PC-9 (cell line): Measurements from ENCODE around the gene RAD50. TPM values are rescaled to one million over a fixed set of nuclear protein-coding genes. Genes with fewer than 3 reads are reported as not detected.

ENCODE experiments used
- BruUV-seq: library from RNA; stranded (reverse); fragments of 400-500 nt; replicated peaks from 2 replicates; lab custom pipeline; 2021; lab: Mats Ljungman, UMichigan
- CTCF ChIA-PET: fragments of 300-600 bp; sonication (Branson Sonifier 250); formaldehyde crosslinking; loops from one replicate; lab custom pipeline; 2022; ENCODE audit warnings: antibody characterized with exemption; lab: Charles Lee
- POLR2A ChIA-PET: fragments of 300-600 bp; sonication (Branson Sonifier 250); formaldehyde crosslinking; loops from one replicate; lab custom pipeline; 2022; ENCODE audit warnings: antibody characterized with exemption; ENCODE audit not compliant: unreplicated experiment; lab: Charles Lee
- DNase-seq, 2 experiments: peaks; one replicate each; pipeline versions ENCODE4 v3.0.0 to v3.0.0-alpha.2; 2015 to 2022; ENCODE audit warnings: mixed read lengths in 1 of 2
- H2AFZ ChIP-seq: fragments of 200-600 bp; sonication (generic); 2 replicates; pipeline ENCODE4 v1.8.1; 2017; ENCODE audit warnings: antibody characterized with exemption
- H3F3A ChIP-seq: fragments of 200-600 bp; sonication (generic); 2 replicates; pipeline ENCODE4 v1.8.1; 2017; ENCODE audit warnings: antibody characterized with exemption, mild to moderate bottlenecking, low read depth; ENCODE audit not compliant: insufficient read depth
- H3K27ac ChIP-seq: fragments of 200-600 bp; sonication (generic); 2 replicates; pipeline ENCODE4 v1.6.1; 2016; ENCODE audit warnings: mixed run types
- H3K27me3 ChIP-seq: fragments of 200-600 bp; sonication (generic); 2 replicates; pipeline ENCODE4 v1.6.1; 2016; ENCODE audit warnings: low read depth, mixed run types; ENCODE audit not compliant: insufficient read depth
- H3K36me3 ChIP-seq: fragments of 200-600 bp; sonication (generic); 2 replicates; pipeline ENCODE4 v1.6.1; 2016; ENCODE audit warnings: low read depth, mixed run types
- H3K4me1 ChIP-seq: fragments of 200-600 bp; sonication (generic); replicated peaks from 2 replicates; pipeline ENCODE4 v1.6.1; 2016; ENCODE audit warnings: mixed run types; ENCODE audit not compliant: insufficient read depth
- H3K4me2 ChIP-seq: fragments of 200-600 bp; sonication (generic); 2 replicates; pipeline ENCODE4 v1.6.1; 2017; ENCODE audit warnings: mixed run types
- H3K4me3 ChIP-seq: fragments of 200-600 bp; sonication (generic); 2 replicates; pipeline ENCODE4 v1.6.1; 2016; ENCODE audit warnings: mixed run types
- H3K79me2 ChIP-seq: fragments of 200-600 bp; sonication (generic); 2 replicates; pipeline ENCODE4 v1.6.1; 2017; ENCODE audit warnings: low read depth, mixed run types
- H3K9me2 ChIP-seq: fragments of 200-600 bp; sonication (generic); 2 replicates; pipeline ENCODE4 v1.8.1; 2017; ENCODE audit warnings: mild to moderate bottlenecking; ENCODE audit not compliant: insufficient read depth
- H3K9me3 ChIP-seq: fragments of 200-600 bp; sonication (generic); 2 replicates; pipeline ENCODE4 v1.8.1; 2016; ENCODE audit warnings: low read depth; ENCODE audit not compliant: insufficient read depth
- H4K20me1 ChIP-seq: fragments of 200-600 bp; sonication (generic); 2 replicates; pipeline ENCODE4 v1.8.1; 2017; ENCODE audit not compliant: insufficient read depth
- EZH2 ChIP-seq: fragments of 200-600 bp; sonication (generic); IDR thresholded peaks from 2 replicates; pipeline ENCODE4 v1.8.0; 2017; ENCODE audit warnings: antibody characterized with exemption, low read depth
- intact Hi-C: fragments of 100-400 bp; cut with micrococcal nuclease; formaldehyde crosslinking; loops from one replicate; pipeline ENCODE4 v1.10.0; 2022; ENCODE audit not compliant: unreplicated experiment
- total RNA-seq: library from RNA; stranded (reverse); gene quantifications from 2 replicates; pipeline ENCODE4 v1.2.3, GENCODE V29; 2021
- TF ChIP-seq, protein P1 (sequence below): fragments of 200-600 bp; sonication (generic); conservative IDR thresholded peaks from 2 replicates; pipeline ENCODE4 v1.6.1; 2017; ENCODE audit warnings: mixed run types, antibody characterized with exemption, mild to moderate bottlenecking, moderate library complexity

RAD50 gene
- total RNA-seq, 1 experiment from 2014 or later, result 42.2 TPM

DNA sequence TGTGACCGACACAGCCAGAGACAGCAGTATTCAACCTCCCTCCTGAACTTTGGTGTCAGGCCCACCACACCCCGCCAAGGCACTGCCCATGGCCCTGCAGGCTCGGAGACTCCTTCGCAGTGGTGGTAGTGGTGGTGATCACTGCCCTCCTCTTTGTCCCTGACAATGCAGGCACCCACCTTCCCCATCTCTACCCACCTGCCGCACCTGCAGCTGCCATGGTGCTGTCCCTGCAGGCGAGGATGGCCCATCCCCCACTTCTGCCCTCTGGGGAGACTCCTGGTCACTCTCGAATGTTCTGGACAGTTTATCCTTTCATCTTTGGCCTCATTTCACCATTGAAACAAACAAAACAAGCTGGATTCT, 112.7 kb downstream of the RAD50 start:
- Histone ChIP-seq H3K27me3 (no peaks in the 10 kb centered on the region), H3K9me2 (no peaks in the 10 kb centered on the region), H3F3A (no peaks in the 10 kb centered on the region), H3K4me1 (no peaks in the 10 kb centered on the region; the same call in 1 of the 2 replicates), H2AFZ (no peak overlapping the region), H3K9me3 (no peaks in the 10 kb centered on the region), H3K36me3 (no peaks in the 10 kb centered on the region), H4K20me1 (no peaks in the 10 kb centered on the region), H3K27ac (no peak overlapping the region), H3K4me3 (no peak overlapping the region), H3K79me2 (no peaks in the 10 kb centered on the region), H3K4me2 (no peak overlapping the region)
- no peak for DNase-seq
- ChIA-PET CTCF (no interaction called here), POLR2A (no interaction called here)
- TF ChIP-seq, protein P1, sequence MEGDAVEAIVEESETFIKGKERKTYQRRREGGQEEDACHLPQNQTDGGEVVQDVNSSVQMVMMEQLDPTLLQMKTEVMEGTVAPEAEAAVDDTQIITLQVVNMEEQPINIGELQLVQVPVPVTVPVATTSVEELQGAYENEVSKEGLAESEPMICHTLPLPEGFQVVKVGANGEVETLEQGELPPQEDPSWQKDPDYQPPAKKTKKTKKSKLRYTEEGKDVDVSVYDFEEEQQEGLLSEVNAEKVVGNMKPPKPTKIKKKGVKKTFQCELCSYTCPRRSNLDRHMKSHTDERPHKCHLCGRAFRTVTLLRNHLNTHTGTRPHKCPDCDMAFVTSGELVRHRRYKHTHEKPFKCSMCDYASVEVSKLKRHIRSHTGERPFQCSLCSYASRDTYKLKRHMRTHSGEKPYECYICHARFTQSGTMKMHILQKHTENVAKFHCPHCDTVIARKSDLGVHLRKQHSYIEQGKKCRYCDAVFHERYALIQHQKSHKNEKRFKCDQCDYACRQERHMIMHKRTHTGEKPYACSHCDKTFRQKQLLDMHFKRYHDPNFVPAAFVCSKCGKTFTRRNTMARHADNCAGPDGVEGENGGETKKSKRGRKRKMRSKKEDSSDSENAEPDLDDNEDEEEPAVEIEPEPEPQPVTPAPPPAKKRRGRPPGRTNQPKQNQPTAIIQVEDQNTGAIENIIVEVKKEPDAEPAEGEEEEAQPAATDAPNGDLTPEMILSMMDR, result no peak
- no peak for TF ChIP-seq EZH2
- no TSS peak for BruUV-seq
- intact Hi-C loops, result no loop called here

DNA sequence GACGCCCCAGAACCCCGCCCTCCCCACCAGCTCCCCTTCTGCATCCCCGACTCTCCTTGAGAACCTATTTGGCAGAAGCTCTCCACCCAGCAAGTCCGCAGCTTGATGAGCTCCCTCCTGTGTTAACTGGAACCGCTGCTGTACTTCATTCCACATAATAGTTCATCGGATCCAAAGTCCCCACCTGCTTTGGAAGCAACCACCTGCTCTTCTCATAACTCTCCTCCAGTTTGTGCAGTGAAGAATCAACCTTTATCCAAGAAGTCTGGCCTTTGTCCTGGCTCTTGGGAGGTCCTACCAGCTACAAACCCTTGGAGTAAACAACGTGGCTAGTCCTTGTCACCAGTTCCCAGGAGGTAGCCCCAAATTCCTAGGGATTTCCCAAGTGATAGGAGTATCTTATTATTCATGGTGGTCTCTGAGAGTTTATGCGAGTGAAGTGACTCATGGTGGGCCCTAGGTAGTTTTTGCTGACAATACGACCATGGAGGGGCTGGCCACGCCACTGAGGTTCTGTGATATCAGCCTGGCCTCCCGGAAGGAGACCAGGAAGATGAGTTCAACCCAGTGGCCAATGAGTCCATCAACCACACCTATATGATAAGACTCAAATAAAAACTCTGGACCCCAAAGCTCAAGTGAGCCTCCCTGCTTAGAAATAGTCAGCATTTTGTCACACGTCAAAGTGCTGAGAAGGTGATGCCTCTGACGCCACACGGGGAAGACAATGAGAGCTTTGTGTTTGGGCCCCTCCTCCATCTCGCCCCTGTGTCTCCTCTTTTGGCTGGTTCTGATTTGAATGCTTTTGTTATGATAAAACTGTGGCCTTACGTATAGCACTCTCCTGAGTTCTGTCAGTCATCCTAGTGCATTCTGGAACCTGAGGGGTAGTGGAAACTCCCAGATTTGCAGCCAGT, 113.4 kb downstream of the RAD50 start:
- ChIA-PET CTCF (no interaction called here), POLR2A (no interaction called here)
- no peaks in the 10 kb centered on the region for H3K27me3 ChIP-seq
- no peak overlapping the region for H2AFZ ChIP-seq
- intact Hi-C loops, result loop anchor here (10.0 kb wide), 1 partner anchor 255 kb away; no protein-coding TSS in a partner anchor
- no peak overlapping the region for H3K4me2 ChIP-seq
- no peaks in the 10 kb centered on the region for H4K20me1 ChIP-seq
- H3K36me3 ChIP-seq, result no peaks in the 10 kb centered on the region
- no peak overlapping the region for H3K27ac ChIP-seq
- no peak for DNase-seq
- no peaks in the 10 kb centered on the region for H3K9me2 ChIP-seq
- BruUV-seq, result no TSS peak
- no peaks in the 10 kb centered on the region for H3F3A ChIP-seq
- no peaks in the 10 kb centered on the region; the same call in 1 of the 2 replicates for H3K4me1 ChIP-seq
- H3K4me3 ChIP-seq, result no peak overlapping the region
- H3K9me3 ChIP-seq, result no peaks in the 10 kb centered on the region
- no peaks in the 10 kb centered on the region for H3K79me2 ChIP-seq
- TF ChIP-seq, protein P1, result no peak
- no peak for TF ChIP-seq EZH2

DNA sequence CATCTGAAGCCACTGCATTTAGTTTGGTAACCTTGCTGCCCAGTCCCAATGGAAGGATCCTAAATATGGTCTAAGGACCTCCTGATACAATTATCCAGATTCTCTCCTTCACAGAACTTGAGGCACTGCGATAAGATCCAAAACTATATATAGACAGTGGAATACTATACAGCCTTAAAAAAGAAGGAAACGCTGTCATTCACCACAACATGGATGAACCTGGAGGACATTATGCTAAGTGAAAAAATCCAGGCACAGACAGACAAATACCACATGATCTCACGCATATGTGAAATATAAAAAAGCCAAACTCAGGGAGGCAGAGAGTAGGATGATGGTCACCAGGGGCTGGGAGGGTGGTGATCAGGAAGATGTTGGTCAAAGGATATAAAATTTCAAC, 114.2 kb downstream of the RAD50 start:
- Histone ChIP-seq H3F3A (no peaks in the 10 kb centered on the region), H3K27ac (no peak overlapping the region), H3K4me3 (no peak overlapping the region), H4K20me1 (no peaks in the 10 kb centered on the region), H3K36me3 (no peaks in the 10 kb centered on the region), H3K27me3 (no peaks in the 10 kb centered on the region), H3K79me2 (no peaks in the 10 kb centered on the region), H2AFZ (no peak overlapping the region), H3K9me3 (no peaks in the 10 kb centered on the region), H3K9me2 (no peaks in the 10 kb centered on the region), H3K4me1 (no peaks in the 10 kb centered on the region; the same call in 1 of the 2 replicates), H3K4me2 (no peak overlapping the region)
- no TSS peak for BruUV-seq
- intact Hi-C loops, result loop anchor here (10.0 kb wide), 1 partner anchor 256 kb away; no protein-coding TSS in a partner anchor
- CTCF ChIA-PET, result no interaction called here
- POLR2A ChIA-PET, result no interaction called here
- DNase-seq, result no peak
- TF ChIP-seq EZH2, result no peak
- TF ChIP-seq, protein P1, result no peak
